Measurements from ENCODE around the gene CSF3R. TPM values are rescaled to one million over a fixed set of nuclear protein-coding genes. Genes with fewer than 3 reads are reported as not detected.

CSF3R gene
- total RNA-seq, 1 experiment from 2014 or later: not detected

DNA sequence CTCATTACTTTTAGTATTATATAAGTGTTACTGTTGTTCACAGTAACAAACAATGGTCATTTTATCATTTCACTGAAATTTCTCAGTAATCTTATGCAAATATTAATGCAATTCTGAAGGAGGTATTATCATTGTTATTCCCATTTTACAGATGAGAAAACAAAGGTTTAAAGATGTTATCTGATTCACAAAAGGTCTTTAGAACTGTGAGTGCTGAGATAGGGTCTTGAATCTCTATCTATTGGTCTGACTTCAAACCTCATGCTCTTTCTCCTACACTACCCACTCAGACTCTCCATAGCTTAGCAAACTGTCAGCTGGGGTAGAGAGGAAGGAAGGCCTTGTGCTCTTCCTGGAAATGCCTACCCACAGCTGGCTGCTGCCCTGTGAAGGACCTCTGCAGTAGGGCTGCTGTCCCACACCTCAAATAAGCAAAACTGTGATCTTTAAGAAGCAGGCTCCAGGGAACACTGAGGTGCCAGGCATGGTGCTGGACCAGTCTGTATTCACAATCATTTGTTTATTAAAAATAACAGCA is 26.3 kb downstream of the CSF3R start:
- Histone ChIP-seq H4K91ac (ENCODE audit: insufficient read length, low read depth, low read length) (no peak overlapping the region), H4K5ac (ENCODE audit: insufficient read length, low read depth, low read length) (no peak overlapping the region), H2AK5ac (ENCODE audit: insufficient read length, low read length) (no peak overlapping the region), H2BK20ac (ENCODE audit: low read depth, low read length, poor library complexity, severe bottlenecking) (no peak overlapping the region), H3K4me2 (ENCODE audit: insufficient read depth, insufficient read length, low read length) (no peak overlapping the region), H4K20me1 (ENCODE audit: control insufficient read depth, insufficient read depth, insufficient read length) (no peaks in the 10 kb centered on the region), H2BK12ac (ENCODE audit: insufficient read length, low read depth, low read length) (no peak overlapping the region), H2BK15ac (ENCODE audit: low read depth, low read length) (no peak overlapping the region), H3K56ac (ENCODE audit: insufficient read length, low read depth, low read length) (no peak overlapping the region), H3K79me2 (ENCODE audit: insufficient read depth, low read length) (no peaks in the 10 kb centered on the region), H3K4me1 (ENCODE audit: insufficient read depth, low read length) (no peaks in the 10 kb centered on the region), H3K9ac (ENCODE audit: extremely low read depth, insufficient read length, low read length) (no peak overlapping the region), H3K79me1 (ENCODE audit: insufficient read depth, low read depth, low read length, poor library complexity, severe bottlenecking) (no peaks in the 10 kb centered on the region), H3K9me3 (ENCODE audit: control insufficient read depth, low read depth, low read length) (no peaks in the 10 kb centered on the region), H3K4ac (ENCODE audit: low read depth, low read length) (no peak overlapping the region), H4K8ac (replicated peaks; ENCODE audit: insufficient read length, low read depth, low read length) (no peak overlapping the region), H3K27me3 (ENCODE audit: insufficient read depth, low read length) (no peaks in the 10 kb centered on the region), H3K23me2 (ENCODE audit: insufficient read length, low read depth, low read length, poor library complexity, severe bottlenecking) (no peaks in the 10 kb centered on the region), H3K14ac (ENCODE audit: insufficient read depth, low read length) (no peak overlapping the region), H2BK120ac (ENCODE audit: low read depth, low read length, poor library complexity, severe bottlenecking) (no peak overlapping the region), H3K23ac (ENCODE audit: insufficient read length, low read depth, low read length) (no peak overlapping the region), H2AFZ (ENCODE audit: low read length) (no peak overlapping the region), H3K27ac (ENCODE audit: insufficient read length, low read depth, low read length) (no peak overlapping the region), H2BK5ac (ENCODE audit: insufficient read length, low read length) (no peak overlapping the region), H3K18ac (ENCODE audit: insufficient read length, low read depth, low read length) (no peak overlapping the region), H3T11ph (ENCODE audit: low read length) (no peak overlapping the region)
- H3K4me3 Mint-ChIP-seq: no peak overlapping the region
- H3K27ac Mint-ChIP-seq: no peak overlapping the region
- DNase-seq: no peak
- peaks cover 0 to 1% of the 10 kb centered on the region in 2 experiments; a peak in 1 of 4 replicates for H3K4me1 Mint-ChIP-seq
- H3K36me3 Mint-ChIP-seq (ENCODE audit: insufficient read depth in 1 of 3, low read depth in 3 of 3): peaks cover 31 to 64% (median 55%) of the 10 kb centered on the region in 3 experiments; a peak in 6 of 7 replicates
- no peaks in the 10 kb centered on the region for H3K27me3 Mint-ChIP-seq (ENCODE audit: low read depth)
- no peak for TF ChIP-seq CTCF (conservative IDR thresholded peaks at IDR 0.05)
- H3K9me3 Mint-ChIP-seq: no peaks in the 10 kb centered on the region; a peak in 1 of 5 replicates

Data from H9 (cell line).